Measurements from ENCODE around the gene UROC1. TPM values are rescaled to one million over a fixed set of nuclear protein-coding genes. Genes with fewer than 3 reads are reported as not detected.

The UROC1 gene
- total RNA-seq, 2 experiments from 2014 or later, result not detected

DNA sequence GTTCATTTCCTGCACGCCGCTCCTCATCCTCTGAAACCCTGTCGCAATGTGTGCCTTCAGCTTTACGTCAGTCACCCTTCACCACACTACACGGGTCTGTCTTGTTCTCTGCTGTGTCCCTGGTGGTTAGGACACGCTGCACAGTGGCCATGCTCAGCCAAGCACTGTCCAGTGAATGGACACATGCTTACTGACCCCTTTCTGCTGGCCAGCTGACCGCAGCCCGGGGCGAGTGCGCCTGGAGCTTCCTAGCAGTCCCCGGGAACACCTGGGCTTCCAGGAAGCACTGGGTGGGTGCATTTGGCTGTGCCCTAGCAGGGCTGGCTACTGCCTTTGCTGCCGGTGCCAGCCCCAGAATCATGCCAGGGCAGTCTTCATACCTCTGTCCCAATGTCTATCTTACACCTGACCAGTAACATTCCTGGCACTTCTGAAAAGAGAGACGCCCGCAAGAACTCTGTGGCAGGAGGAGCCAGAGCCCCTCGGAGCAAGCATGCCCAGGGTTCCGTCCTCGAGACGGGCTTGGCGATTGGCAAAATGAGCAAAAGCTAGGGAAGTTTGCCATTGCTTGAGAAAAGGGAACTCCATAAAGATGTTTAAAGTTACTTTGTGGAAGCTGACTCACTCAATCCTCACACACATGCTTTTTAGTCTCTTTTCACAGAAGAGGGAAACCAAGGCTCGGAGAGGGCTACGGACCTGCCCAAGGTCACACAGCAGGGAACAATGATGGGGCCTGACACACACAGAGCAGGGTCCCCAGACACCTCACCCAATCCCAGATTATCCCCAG is 26.2 kb downstream of the UROC1 start:
- H3K27me3 Mint-ChIP-seq (ENCODE audit: low read depth), result no peaks in the 10 kb centered on the region
- peaks cover 12% of the 10 kb centered on the region for H3K4me1 Mint-ChIP-seq (ENCODE audit: low read depth)
- DNase-seq, result no peak

GRCh38 chr3:126490619-126491018 is 27.0 kb downstream of the UROC1 start:
- Mint-ChIP-seq H3K27ac (no peak overlapping the region), H3K4me1 (ENCODE audit: low read depth) (peaks cover 15% of the 10 kb centered on the region), H3K4me3 (no peak overlapping the region), H3K27me3 (ENCODE audit: low read depth) (no peaks in the 10 kb centered on the region), H3K9me3 (no peaks in the 10 kb centered on the region), H3K36me3 (ENCODE audit: low read depth) (no peaks in the 10 kb centered on the region)
- no peak for DNase-seq
- CTCF ChIA-PET, result no interaction called here
- intact Hi-C loops (cut with micrococcal nuclease), result no loop called here

More for the DNA sequence above, 26.2 kb downstream of the UROC1 start:
- no peaks in the 10 kb centered on the region for H3K9me3 Mint-ChIP-seq
- CTCF ChIA-PET, result no interaction called here
- H3K4me3 Mint-ChIP-seq, result no peak overlapping the region
- H3K36me3 Mint-ChIP-seq (ENCODE audit: low read depth), result no peaks in the 10 kb centered on the region
- intact Hi-C loops (cut with micrococcal nuclease), result no loop called here
- H3K27ac Mint-ChIP-seq, result no peak overlapping the region

DNA sequence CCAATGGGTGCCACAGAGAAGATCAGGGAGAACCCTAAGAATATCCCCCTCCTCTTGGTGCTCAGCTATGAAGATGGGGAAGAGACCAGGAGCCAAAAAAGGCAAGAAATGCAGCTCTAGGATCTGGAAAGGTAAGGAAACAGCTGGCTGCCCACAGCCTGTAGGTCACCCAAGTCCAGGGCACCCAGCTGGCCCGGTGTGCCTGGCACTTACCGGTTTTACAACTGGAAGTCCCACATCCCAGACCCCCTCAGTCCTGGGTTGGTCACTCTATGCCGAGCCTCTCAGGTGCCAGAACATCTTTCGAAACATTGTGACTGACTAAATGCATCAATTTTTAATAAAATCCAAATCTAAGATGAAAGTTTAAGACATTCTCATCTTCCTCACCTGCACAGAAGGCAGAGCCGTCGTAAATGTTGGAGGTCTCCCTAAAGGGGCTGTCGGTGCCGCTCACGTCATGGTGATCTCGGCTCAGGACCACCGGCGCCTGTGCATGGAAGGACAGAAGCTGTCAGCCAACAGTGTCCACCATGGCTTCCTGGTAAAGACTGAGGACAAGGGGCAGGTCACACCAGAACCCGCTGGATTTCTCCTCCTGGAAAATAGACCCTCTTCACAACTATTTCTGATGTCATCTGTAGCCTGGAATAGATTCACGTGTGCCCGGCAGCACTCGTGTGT is 28.5 kb downstream of the UROC1 start:
- H3K9me3 Mint-ChIP-seq, result no peaks in the 10 kb centered on the region
- CTCF ChIA-PET, result no interaction called here
- DNase-seq, result no peak
- peaks cover 12% of the 10 kb centered on the region for H3K4me1 Mint-ChIP-seq (ENCODE audit: low read depth)
- H3K27me3 Mint-ChIP-seq (ENCODE audit: low read depth), result no peaks in the 10 kb centered on the region
- H3K27ac Mint-ChIP-seq, result no peak overlapping the region
- intact Hi-C loops (cut with micrococcal nuclease), result no loop called here
- no peaks in the 10 kb centered on the region for H3K36me3 Mint-ChIP-seq (ENCODE audit: low read depth)
- H3K4me3 Mint-ChIP-seq, result no peak overlapping the region

GRCh38 chr3:126488185-126488584 is 29.4 kb downstream of the UROC1 start:
- Mint-ChIP-seq H3K4me1 (ENCODE audit: low read depth) (peaks cover 12% of the 10 kb centered on the region), H3K4me3 (no peak overlapping the region), H3K36me3 (ENCODE audit: low read depth) (no peaks in the 10 kb centered on the region), H3K9me3 (no peaks in the 10 kb centered on the region), H3K27ac (no peak overlapping the region), H3K27me3 (ENCODE audit: low read depth) (no peaks in the 10 kb centered on the region)
- no peak for DNase-seq
- intact Hi-C loops (cut with micrococcal nuclease), result no loop called here
- CTCF ChIA-PET, result no interaction called here

GRCh38 chr3:126487151-126487771 is 30.3 kb downstream of the UROC1 start:
- Mint-ChIP-seq H3K27ac (no peak overlapping the region), H3K4me1 (ENCODE audit: low read depth) (peaks cover 12% of the 10 kb centered on the region), H3K36me3 (ENCODE audit: low read depth) (no peaks in the 10 kb centered on the region), H3K27me3 (ENCODE audit: low read depth) (no peaks in the 10 kb centered on the region), H3K9me3 (no peaks in the 10 kb centered on the region), H3K4me3 (no peak overlapping the region)
- CTCF ChIA-PET, result no interaction called here
- peak; percentile 20 for DNase-seq
- intact Hi-C loops (cut with micrococcal nuclease), result no loop called here

GRCh38 chr3:126486360-126486847 is 31.2 kb downstream of the UROC1 start:
- Mint-ChIP-seq H3K27ac (no peak overlapping the region), H3K4me1 (ENCODE audit: low read depth) (peaks cover 12% of the 10 kb centered on the region), H3K9me3 (no peaks in the 10 kb centered on the region), H3K36me3 (ENCODE audit: low read depth) (no peaks in the 10 kb centered on the region), H3K4me3 (no peak overlapping the region), H3K27me3 (ENCODE audit: low read depth) (no peaks in the 10 kb centered on the region)
- CTCF ChIA-PET, result no interaction called here
- no peak for DNase-seq
- intact Hi-C loops (cut with micrococcal nuclease), result no loop called here

- H3K27ac Mint-ChIP-seq, result no peak overlapping the region
- intact Hi-C loops (cut with micrococcal nuclease), result no loop called here
- peaks cover 12% of the 10 kb centered on the region for H3K4me1 Mint-ChIP-seq (ENCODE audit: low read depth)
- no peak for DNase-seq
- H3K27me3 Mint-ChIP-seq (ENCODE audit: low read depth), result no peaks in the 10 kb centered on the region
- H3K36me3 Mint-ChIP-seq (ENCODE audit: low read depth), result no peaks in the 10 kb centered on the region
- CTCF ChIA-PET, result no interaction called here
- H3K4me3 Mint-ChIP-seq, result no peak overlapping the region
- H3K9me3 Mint-ChIP-seq, result no peaks in the 10 kb centered on the region
Observed at GRCh38 chr3:126485956-126486355, 31.6 kb downstream of the UROC1 start.

DNA sequence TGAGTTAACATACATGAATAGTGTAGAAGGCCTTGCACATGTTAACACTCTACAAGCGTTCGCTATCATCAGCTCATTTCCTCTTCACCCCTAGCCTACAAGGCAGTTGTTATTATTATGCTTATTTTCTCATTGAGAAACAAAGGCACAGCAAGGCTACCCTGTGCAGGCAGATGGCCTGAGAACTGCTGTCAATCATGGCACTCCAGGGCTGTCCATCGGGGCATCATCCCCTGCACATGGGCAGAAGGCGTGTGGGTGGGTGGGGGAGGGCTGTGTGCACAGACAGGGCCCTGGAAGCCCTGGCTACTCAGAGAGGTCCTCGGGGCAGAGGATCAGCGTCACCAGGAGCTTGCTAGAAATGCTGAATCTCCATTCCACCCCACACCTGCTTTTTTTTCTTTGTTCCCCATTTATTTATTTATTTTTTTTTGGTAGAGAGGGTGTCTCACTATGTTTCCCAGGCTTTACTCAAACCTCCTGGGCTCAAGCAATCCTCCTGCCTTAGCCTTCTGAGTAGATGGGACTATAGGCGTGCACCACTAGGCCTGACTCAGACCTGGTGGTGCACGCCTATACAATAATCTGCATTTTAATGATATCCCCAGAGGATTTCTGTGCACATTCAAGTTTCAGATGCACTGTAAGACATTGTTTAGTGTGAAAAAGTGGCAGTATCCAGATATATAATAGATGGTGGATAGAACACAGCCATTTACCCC is 32.2 kb downstream of the UROC1 start:
- Mint-ChIP-seq H3K36me3 (ENCODE audit: low read depth) (no peaks in the 10 kb centered on the region), H3K4me3 (no peak overlapping the region), H3K27me3 (ENCODE audit: low read depth) (no peaks in the 10 kb centered on the region), H3K27ac (no peak overlapping the region), H3K9me3 (no peaks in the 10 kb centered on the region), H3K4me1 (ENCODE audit: low read depth) (peaks cover 12% of the 10 kb centered on the region)
- intact Hi-C loops (cut with micrococcal nuclease), result no loop called here
- CTCF ChIA-PET, result no interaction called here
- no peak for DNase-seq

DNA sequence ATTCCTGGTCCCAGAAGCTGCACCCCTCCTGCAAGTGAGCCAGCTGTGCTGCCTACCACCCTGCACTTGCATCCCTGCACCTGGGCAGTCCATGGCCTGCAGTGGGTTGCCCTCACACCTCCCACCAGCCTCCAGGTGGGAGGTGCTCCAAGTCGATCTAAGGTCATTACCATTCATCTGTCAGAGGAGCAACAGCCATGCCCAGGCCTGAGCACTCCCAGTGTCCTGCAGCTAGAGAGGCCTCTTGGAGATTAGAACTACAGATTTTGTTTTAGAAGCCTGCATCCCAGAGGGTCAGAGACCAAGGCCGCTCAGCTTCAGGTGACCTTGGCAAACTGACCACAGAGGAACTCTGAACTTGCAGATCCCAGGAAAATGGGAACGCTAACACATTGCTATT is 32.9 kb downstream of the UROC1 start:
- CTCF ChIA-PET, result no interaction called here
- intact Hi-C loops (cut with micrococcal nuclease), result no loop called here
- no peaks in the 10 kb centered on the region for H3K27me3 Mint-ChIP-seq (ENCODE audit: low read depth)
- no peak overlapping the region for H3K27ac Mint-ChIP-seq
- DNase-seq, result no peak
- no peaks in the 10 kb centered on the region for H3K36me3 Mint-ChIP-seq (ENCODE audit: low read depth)
- H3K4me3 Mint-ChIP-seq, result no peak overlapping the region
- peaks cover 12% of the 10 kb centered on the region for H3K4me1 Mint-ChIP-seq (ENCODE audit: low read depth)
- H3K9me3 Mint-ChIP-seq, result no peaks in the 10 kb centered on the region

GRCh38 chr3:126484148-126484547 is 33.4 kb downstream of the UROC1 start:
- H3K27me3 Mint-ChIP-seq (ENCODE audit: low read depth), result no peaks in the 10 kb centered on the region
- DNase-seq, result no peak
- no peaks in the 10 kb centered on the region for H3K9me3 Mint-ChIP-seq
- peaks cover 12% of the 10 kb centered on the region for H3K4me1 Mint-ChIP-seq (ENCODE audit: low read depth)
- CTCF ChIA-PET, result no interaction called here
- H3K4me3 Mint-ChIP-seq, result no peak overlapping the region
- intact Hi-C loops (cut with micrococcal nuclease), result no loop called here
- H3K36me3 Mint-ChIP-seq (ENCODE audit: low read depth), result no peaks in the 10 kb centered on the region
- H3K27ac Mint-ChIP-seq, result no peak overlapping the region

DNA sequence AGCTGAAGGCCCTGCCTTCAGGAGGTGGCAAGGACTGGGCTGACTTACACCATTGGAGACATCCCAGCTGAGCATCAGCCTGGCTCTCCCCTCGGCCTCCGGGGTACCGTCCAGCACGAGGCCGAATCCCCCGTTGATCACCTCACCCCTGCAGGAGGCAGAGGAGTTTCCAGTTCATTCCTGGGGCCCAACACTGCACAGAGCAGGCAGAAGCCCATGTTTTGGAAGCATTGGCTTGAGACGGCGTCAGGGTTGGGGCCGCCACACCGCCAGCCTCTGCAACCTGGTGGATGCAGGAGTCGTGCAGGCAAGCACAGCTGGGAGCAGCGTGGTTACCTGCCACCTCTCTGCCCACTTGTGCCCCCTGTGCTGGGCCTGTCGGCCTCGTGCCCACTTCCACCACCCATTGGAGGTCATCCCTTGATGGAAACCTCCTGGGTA is 34.2 kb downstream of the UROC1 start:
- Mint-ChIP-seq H3K4me3 (no peak overlapping the region), H3K9me3 (no peaks in the 10 kb centered on the region), H3K4me1 (ENCODE audit: low read depth) (peaks cover 12% of the 10 kb centered on the region), H3K27ac (no peak overlapping the region), H3K36me3 (ENCODE audit: low read depth) (no peaks in the 10 kb centered on the region), H3K27me3 (ENCODE audit: low read depth) (no peaks in the 10 kb centered on the region)
- CTCF ChIA-PET, result no interaction called here
- intact Hi-C loops (cut with micrococcal nuclease), result no loop called here
- no peak for DNase-seq

GRCh38 chr3:126482503-126483255 is 34.9 kb downstream of the UROC1 start:
- CTCF ChIA-PET, result no interaction called here
- no peak overlapping the region for H3K4me3 Mint-ChIP-seq
- no peak overlapping the region for H3K27ac Mint-ChIP-seq
- H3K4me1 Mint-ChIP-seq (ENCODE audit: low read depth), result peaks cover 12% of the 10 kb centered on the region
- intact Hi-C loops (cut with micrococcal nuclease), result no loop called here
- H3K36me3 Mint-ChIP-seq (ENCODE audit: low read depth), result no peaks in the 10 kb centered on the region
- H3K9me3 Mint-ChIP-seq, result no peaks in the 10 kb centered on the region
- DNase-seq, result no peak
- H3K27me3 Mint-ChIP-seq (ENCODE audit: low read depth), result no peaks in the 10 kb centered on the region

Measured in activated naive CD4-positive, alpha-beta T cell treated with anti-CD3 and anti-CD28 coated beads for 36 hours (primary cell).